CD4-positive, alpha-beta T cell treated with Interleukin-15 for 4 hours (primary cell): ENCODE data around the gene STARD7.
A peak's percentile ranks its signal among the peaks of the same experiment; 100 is the strongest.

ENCODE experiments used
- DNase-seq: peaks from one replicate; pipeline ENCODE4 v3.0.0-alpha.2; 2020; ENCODE audit warnings: low spot score

The STARD7 gene

DNA sequence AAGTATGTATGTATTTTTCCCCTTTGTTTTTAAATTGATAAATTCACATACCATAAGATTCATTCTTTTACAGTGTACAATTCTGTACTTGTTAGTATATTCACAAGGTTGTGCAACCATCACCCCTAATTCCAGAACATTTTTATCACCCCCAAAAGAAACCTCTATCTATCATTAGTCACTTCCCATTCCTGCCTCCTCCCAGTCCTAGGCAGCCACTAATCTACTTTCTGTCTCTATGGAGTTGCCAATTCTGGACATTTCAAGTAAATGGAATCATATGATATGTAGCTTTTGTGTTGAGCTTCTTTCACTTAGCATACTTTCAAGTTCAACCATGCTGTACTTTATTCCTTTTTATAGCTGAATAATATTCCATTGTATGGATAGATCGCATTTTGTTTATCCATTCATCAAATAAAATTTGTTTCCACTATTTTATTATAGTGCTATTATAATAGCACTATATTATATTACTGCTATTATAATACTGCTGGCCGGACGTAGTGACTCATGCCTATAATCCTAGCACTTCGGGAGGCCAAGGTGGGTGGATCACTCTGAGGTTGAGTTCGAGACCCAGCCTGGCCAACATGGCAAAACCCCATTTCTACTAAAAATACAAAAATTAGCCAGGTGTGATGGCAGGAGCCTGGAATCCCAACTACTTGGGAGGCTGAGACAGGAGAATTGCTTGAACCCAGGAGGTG is 10.9 kb downstream of the STARD7 start:
- no peak for DNase-seq

DNA sequence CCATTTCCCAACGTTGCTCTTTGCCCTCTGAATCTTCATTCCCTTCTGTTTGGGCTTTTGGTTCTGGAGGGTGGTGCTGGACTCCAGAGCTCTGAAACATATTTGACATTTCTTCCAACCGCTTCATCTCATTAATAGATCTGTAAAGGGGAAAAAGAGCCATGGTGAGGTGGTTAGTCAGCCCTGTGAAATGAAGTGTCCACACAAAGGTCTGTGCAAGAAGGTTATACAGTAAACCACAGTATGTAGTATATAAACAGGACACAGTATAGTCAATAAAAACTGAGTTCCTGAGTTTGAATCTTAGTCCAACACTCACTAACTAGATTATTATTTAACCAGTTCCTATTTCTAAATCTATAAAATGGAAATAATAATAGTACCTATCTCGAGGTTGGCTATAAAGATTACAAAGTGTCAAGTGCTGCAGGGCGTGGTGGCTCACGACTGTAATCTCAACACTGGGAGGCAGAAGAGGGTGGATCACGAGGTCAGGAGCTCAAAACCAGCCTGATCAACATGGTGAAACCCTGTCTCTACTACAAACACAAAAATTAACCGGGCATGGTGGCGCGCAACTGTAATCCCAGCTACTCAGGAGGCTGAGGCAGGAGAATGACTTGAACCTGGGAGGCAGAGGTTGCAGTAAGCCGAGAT is 13.1 kb downstream of the STARD7 start:
- no peak for DNase-seq

DNA sequence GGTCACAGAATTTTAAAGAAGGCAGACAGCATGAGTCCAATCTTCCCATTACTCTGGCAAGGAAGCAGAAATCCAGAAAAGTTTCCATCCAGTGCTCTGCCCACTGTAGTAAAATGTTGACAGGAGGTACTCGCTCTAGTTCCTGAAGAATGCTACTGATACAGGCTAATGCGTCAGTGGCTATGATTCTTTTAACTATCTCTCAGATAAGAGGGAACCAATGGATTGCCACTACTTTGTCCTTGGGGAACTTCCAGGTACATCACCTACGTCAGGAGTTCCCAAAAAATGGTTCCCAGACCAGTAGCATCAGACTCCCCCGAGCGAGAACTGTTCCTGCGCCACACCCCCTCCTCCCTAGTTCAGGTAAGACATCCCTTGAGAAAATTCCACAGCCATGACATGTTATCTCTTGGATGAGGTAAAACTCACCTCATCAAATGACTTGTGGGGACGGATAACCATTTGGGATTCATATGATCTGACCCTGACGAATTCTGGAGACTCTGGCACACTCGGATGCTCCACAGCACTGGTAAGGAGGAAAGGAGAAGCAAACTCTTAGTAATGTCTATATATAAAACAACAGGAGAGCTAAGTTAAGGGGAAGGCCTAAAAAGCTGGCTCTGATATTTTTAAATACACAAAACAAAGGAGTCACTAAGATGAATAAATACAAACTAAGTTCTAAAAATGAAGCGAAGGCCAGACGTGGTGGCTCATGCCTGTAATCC is 16.5 kb downstream of the STARD7 start:
- no peak for DNase-seq

DNA sequence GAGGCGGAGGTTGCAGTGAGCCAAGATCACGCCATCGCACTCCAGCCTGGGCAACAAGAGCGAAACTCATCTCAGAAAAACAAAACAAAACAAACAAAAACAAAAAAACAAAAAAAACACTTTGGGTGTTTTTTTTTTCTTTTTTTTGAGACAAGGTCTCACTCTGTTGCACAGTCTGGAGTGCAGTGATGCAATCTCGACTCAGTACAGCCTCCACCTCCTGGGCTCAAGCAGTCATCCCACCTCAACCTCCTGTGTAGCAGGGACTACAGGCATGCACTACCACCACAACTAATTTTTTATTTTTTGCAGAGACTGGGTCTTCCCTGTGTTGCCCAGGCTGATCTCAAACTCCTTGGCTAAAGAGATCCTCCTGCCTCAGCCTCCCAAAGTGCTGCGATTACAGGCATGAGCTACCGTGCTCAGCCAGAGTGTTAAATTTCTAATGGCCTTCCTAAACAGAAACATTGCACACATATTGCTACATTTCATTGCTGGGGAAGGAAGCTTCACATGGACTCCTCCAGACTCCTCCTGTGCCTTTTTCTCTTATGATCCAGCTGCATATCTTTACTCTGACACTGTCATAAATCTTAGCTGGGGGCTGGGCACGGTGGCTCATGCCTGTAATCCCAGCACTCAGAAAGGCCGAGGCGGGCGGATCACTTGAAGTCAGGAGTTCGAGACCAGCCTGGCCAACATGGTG is 19.7 kb downstream of the STARD7 start:
- DNase-seq = no peak

DNA sequence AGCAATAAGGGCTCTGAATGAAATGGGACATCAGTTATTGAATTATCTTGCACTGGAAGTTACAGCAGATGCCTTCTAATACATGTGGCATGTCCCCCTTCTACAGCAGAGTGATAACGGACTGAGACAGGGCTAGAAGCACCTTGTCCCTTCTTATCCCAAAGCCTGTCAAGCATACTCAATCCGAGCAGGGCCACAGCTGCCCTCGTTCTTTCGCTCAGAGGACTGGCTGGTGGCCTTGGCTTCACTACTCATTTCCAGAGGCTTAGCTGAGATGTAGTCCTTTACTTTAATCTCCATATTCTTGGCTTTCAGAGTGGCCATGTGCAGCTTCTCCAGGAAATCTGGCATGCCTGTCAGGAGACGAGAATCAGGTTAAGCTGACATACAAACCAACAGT is 22.1 kb downstream of the STARD7 start:
- DNase-seq = no peak

DNA sequence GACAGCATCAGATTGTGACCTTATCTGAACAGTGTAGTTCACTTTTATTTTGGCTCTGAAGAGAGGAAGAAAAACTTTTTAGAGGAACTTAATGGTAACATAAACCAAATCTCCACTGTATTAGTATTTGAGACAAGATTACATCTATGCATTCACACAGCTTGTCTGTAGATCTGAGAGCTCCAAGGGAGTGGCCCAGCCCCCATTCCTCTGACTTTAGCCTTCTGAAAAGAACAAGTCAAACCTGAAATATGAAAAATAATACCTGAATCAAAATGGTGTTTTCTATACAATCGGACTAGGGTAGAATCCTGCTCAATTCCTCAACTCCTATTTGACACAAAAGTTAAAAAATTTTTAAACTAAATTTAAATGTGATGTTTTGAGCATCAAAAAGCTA is 23.1 kb downstream of the STARD7 start:
- no peak for DNase-seq

DNA sequence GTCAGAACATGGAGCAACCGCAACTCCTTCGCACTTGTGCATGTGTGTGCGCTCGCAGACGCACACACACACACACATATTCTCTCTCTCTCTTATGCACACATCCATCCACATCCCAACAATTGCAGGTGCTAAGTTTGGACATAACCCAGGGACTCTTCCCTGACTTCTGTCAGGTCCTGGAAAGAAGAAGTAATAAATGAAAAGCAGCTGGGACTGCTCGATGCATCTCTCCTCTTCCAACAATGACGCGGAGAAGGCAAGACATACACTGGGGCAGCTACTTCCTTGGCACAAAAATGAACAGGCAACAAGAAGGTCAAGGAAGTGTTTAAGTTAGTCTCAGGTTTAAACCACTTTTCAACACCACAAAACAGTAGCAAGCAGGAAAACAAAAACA is 23.6 kb downstream of the STARD7 start:
- no peak for DNase-seq

DNA sequence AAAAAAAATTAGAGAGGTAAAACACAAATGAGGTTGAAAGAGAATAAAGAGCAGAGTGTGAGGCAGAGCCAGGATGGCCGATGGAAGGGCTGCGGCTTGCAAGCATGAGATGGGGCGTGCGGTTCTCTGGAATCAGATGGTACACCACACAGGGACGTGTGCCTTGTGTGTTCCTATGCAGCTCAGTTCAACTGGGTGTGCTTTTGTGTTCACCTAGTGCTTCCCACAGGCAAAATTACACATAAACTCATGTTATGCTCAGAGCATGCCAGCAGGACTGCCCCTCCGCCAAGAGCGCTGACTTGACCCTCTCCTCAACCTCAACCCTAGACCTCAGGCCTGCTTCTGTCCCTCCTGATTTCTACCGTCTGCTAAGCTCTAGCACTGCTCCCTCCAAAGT is 24.4 kb downstream of the STARD7 start:
- no peak for DNase-seq

DNA sequence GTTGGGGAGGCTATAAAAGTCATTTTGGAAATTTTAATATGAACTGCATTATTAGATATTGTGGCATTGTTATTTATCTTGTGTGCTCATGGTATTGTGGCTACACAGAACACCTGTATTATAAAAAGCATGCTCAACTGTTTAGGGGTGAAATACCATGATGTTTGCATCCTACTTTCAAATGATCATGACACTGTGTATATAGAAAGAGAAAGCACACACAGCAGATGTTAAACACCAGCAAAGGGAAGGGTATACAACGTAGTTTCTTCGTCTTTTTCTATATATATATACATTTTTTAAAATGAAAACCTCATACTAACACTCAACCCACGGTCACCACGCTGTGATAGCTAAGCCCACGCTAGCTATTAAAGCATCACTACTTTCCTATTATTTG is 27.1 kb downstream of the STARD7 start:
- DNase-seq = no peak

DNA sequence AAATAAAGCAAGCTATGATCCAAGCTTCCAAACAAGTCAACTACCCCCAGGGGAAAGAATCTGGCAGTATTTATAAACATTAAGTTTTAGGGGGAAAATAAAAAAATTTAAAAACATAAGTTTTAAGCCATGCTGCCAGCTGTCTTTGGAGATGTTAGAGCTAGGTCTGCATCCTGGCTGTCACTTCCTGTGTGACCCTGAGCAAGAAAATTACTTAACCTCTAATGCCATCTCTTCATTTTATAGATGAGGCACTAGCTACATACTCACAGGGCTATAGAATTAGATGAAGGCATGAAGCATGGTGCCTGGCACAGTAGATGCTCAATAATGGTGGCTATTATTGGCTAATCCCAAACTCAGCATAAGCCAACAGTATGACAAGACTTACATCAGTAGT is 28.1 kb downstream of the STARD7 start:
- no peak for DNase-seq

DNA sequence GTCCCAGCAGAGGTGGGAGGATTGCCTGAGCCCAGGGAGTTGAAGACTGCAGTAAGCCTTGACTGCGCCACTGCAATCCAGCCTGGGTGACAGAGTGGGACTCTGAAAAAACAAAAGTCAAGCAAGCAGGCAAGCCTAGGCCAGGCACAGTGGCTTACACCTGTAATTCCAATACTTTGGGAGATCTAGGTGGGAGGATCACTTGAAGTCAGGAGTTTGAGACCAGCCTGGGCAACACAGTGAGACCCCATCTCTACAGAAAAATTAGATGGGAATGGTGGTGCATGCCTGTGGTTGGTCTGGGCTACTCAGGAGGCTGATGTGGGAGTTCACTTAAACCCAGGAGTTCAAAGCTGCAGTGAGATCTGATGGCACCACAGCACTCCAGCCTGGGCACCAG is 28.6 kb downstream of the STARD7 start:
- DNase-seq = no peak

DNA sequence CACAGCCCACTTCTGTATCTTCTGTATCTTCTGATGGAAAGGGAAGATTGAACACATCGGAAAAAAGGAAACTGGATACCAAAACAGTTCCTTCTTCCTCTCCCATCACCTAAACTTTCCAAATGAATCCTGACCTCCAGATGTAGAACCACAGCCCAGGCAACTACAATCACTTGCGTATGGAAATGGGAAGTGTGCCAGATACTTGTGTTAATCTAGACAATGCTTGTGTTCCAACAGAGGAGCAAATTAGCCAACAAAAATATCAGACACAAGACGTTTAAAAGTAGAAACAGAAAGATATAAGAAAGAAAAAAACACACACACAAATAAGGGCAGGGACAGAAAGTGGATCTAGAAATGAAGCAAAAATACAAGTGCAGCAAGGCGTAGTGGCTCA is 32.0 kb downstream of the STARD7 start:
- DNase-seq = no peak

DNA sequence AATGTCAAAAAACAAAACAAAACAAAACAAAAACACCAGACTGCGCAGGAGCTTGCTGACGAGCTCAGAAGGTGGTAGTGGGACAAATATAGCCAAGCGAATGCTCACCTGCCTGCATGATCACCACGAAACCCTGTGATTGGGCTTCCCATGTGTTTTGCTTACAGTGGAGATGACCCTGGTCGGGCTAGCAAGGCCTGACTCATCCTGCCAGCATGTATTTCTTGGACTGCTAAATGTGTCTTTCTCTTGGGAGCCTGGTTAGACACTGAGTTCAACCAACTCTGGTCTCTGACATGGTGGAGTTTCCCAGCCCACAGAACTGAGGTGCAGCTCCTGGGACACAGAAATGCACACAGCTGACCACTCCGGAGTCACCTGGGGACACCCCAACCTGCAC is 32.7 kb downstream of the STARD7 start:
- DNase-seq = no peak

DNA sequence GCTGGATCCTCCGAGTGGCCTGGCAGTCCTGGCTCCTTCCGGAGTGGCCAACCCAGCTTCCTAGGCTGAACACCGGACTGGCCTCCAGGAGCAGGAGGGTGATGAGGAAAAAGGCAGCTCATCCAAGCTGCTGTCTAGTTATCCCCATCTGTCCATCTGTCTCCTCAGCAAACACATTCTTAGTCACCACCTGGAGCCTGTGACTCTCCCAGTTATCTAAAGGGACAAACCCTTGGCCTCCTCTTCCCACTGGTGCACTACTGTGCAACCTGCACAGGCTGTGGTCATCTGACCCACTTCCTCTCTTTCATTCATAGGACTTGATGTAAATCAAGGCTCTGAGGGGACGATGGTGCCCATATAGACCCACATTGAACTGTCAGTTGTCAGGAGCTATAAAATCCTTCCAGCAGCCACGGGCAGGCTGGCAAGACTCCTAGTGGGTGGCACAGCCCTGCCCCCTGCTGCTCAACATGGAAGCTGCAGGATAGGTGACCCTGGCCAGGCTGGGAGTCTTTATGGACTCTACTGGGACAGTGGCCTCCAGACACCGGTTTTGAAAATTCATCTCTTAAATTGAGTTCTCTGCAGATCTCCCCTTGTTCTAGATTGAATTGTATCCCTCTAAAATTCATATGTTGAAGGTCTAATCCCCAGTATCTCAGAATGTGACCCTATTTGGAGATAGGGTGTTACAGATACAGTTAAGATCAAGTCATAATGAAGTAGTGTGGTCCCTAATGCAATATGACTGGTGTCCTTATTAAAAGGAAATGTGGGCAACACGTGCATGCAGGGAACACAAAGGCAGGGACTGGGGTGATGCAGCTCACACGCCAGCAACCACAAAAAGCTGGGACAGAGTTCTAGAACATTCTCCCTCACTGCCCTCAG is 34.1 kb downstream of the STARD7 start:
- DNase-seq = peak; percentile 84

DNA sequence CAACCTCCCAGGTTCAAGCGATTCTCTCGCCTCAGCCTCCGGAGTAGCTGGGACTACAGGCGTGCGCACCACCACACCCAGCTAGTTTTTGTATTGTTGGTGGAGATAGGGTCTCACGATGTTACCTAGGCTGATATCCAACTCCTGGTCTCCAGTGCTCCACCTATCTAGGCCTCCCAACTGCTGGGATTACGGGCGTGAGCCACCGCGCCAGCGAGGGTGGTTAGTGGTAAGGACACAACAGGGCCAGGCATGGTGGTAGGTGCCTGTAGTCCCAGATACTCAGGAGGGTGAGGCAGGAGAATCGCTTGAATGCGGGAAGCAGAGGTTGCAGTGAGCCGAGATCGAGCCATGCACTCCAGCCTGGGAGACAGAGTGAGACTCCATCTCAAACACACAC is 36.8 kb downstream of the STARD7 start:
- DNase-seq = no peak

DNA sequence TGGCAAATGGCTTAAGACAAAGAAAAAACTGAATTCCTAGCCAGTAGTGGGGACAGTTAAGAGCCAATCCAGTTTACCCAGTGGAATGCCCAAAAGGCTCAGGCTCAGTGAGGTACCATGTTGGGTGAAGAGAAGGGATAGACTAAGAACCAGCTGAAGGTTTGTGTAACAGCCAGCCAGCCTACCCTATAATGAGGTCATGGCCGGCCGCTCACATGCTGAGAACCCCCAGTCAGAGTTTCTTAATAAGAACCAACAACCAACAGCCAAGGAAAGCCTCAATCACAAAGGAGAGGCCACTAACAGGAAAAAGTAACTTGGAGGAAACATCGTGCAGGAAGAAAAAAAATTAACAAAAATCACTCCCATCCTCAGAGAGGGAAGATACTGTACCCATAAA is 38.0 kb downstream of the STARD7 start:
- DNase-seq = no peak

DNA sequence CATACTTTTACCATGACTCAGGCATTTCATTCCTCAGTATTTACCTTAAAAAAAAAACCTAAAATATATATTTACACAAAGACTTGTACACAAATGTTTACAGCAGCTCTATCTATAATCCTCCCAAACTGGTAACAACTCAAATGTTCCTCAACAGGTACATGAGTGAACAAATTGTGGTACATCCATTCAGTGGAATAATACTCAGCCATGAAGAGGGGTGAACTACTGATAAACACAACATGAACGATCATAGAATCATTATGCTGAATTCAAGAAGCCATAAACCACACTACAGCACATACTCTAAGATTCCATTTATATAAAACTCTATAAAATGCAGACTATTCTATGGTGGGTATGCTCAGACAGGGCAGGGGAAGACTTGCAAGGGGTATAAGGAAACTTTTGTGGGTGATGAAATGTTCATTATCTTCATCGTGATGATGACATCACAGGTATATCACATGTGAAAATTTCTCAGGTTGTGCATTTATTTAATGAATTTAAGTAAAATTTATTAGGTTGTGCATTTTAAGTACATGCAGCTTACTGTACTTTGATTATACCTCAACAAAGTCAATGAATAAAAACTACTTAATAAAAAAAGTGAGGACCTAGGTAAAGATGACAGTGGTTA is 38.6 kb downstream of the STARD7 start:
- no peak for DNase-seq

DNA sequence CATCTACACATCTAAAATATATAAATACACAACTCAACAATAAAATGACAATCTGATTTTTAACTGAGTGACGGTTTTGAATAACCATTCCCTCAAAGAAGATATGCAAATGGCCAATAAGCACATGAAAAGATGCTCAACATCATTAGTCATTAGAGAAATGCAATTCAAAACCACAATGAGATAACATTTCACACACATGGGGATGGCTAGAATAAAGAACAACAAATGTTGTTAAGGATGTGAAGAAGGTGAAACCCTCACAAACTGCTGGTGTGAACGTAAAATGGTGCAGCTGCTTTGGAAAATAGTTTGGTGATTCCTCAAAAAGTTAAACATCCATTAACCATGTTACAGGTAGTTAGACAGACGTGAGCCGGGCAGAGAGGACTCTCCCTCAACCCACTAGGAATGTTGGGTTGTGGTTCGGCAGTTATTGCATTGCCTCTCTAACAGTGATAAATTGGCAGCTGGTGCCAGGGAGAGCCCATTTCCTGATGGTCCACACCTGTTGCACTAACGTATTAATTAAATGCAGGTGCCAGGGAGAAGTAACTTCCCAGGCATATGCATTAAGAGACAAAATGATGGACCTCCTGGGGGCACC is 41.1 kb downstream of the STARD7 start:
- DNase-seq = no peak

DNA sequence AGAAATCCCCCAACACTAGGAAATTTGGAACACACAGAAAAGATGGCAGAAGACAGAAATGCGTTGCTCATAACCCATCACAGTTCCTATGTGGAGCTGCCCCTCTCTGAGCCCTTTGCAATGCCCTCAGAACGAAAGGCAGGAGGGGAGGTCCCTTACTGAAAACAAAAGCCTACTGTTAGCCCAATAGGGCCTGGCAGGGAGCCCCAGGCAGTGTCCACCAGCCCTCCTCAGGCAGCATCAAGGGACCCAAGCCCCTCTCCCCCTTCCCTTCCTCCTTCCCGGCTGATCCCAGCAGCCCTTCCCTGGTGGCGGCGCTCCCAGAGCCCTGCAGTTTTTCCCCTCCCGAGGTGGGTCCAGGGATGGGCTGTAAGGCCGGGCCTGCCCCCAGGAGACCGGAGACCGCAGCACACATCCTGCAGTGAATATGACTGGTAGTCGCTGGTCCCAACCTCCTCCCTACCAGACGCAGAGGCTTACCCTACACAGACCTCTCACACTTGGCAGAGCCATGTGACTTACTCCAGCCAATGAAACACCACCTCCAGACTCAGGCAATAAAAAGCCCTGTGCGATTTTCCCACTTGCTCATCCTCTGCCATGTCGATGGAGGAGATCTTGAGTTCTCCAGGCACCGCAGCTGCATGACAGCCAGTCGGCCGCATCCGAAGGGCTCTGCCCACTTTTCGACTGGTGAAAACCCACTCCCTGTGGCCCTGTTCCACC is 44.0 kb downstream of the STARD7 start:
- DNase-seq = peak; percentile 67

DNA sequence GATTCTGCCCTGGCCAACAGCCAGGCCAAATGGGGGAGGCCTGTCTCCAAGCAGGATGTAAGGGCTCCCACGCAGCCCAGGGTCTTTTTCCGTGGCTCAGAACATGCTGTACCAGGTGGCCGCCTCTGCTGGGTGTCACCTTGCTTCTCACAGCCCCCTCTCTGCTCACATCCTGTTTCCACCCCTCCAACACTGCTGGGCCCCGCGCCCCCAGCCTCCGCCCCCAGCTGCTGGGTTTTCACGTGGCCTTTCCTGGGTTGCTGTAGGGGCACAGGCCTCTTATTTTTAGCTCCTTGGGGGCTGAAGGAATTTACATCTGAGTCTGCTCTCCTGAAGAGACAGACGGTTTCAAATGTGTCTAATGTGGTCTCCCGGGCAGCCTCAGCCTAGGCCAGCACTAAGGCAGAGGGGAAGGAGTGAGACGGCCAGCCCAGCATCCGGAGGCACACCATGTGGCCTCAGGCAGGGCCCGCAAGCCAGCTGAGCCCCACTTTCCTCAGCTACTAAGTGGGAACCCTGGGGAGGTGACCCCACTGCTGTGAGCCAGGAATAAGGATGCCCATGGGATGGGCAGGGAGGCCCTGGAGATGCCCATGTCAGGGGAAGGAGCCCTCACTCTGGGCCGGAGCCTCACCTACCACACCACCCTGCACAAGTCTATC is 44.7 kb downstream of the STARD7 start:
- DNase-seq = no peak
